Sigmoid colon (tissue), 7 donors: ENCODE measurements around the gene E2F2. TPM values are rescaled to one million over a fixed set of nuclear protein-coding genes. Genes with fewer than 3 reads are reported as not detected.

Experiments used
- DNase-seq: peaks from one replicate; pipeline ENCODE4 v3.0.0-alpha.2; 2019
- H3K27ac ChIP-seq, 4 donors: fragments of 200-600 bp; sonication (generic); one replicate each; pipeline ENCODE4 v1.5.1; 2016 to 2019; ENCODE audit warnings: mild to moderate bottlenecking in 1 of 4
- H3K27me3 ChIP-seq, 3 donors: fragments of 200-600 bp; sonication (generic); one replicate each; pipeline ENCODE4 v1.5.1; 2019; ENCODE audit warnings: mild to moderate bottlenecking in 1 of 3
- H3K36me3 ChIP-seq, 4 donors: fragments of 200-600 bp; sonication (generic); one replicate each; pipeline ENCODE4 v1.5.1; 2016 to 2019
- H3K4me1 ChIP-seq, 4 donors: fragments of 200-600 bp; sonication (generic); one replicate each; pipeline ENCODE4 v1.5.1; 2017 to 2019
- H3K4me3 ChIP-seq, 4 donors: fragments of 200-600 bp; sonication (generic); one replicate each; pipeline ENCODE4 v1.5.1; 2017 to 2019; ENCODE audit warnings: mild to moderate bottlenecking in 2 of 4, moderate library complexity in 1 of 4
- H3K9me3 ChIP-seq, 4 donors: fragments of 200-600 bp in 3 of 4; sonication (generic) in 3 of 4; one replicate each; pipeline versions ENCODE4 v1.5.1 to v1.6.1; 2013 to 2019
- CTCF ChIP-seq, 4 experiments: fragments of 450-650 bp in 3 of 4; fragments of 200-600 bp in 1 of 4; IDR thresholded peaks; one replicate each; pipeline ENCODE4 v1.5.1; 2016 to 2019; ENCODE audit warnings: antibody characterized with exemption in 4 of 4, mild to moderate bottlenecking in 3 of 4, moderate library complexity in 2 of 4
- EP300 ChIP-seq, 4 donors: sonication (generic); formaldehyde crosslinking; IDR thresholded peaks; one replicate each; pipeline ENCODE4 v1.6.1; 2017; ENCODE audit warnings: antibody characterized with exemption in 4 of 4
- POLR2A ChIP-seq, 2 donors: fragments of 450-650 bp; IDR thresholded peaks; one replicate each; pipeline ENCODE4 v1.6.1; 2016; ENCODE audit warnings: antibody characterized with exemption in 2 of 2, mild to moderate bottlenecking in 2 of 2, moderate library complexity in 2 of 2
- POLR2AphosphoS5 ChIP-seq, 4 donors: sonication (generic); formaldehyde crosslinking; IDR thresholded peaks; one replicate each; pipeline ENCODE4 v1.6.1; 2017; ENCODE audit warnings: antibody characterized with exemption in 4 of 4
- WGBS, 2 donors: extraction: QIAGEN DNeasy Blood & Tissue Kit; methylation state at CpG; one replicate each; pipeline ENCODE4 v1.1.7; 2013; 5-methylcytosine and 5-hydroxymethylcytosine counted together
- intact Hi-C: fragments of 100-400 bp; cut with DNase I; formaldehyde crosslinking; loops from one replicate; pipeline ENCODE4 v1.15.1; 2023
- polyA plus RNA-seq, 3 donors: library from polyadenylated mRNA; stranded (reverse); fragments of 200-250 nt; gene quantifications; one replicate each; pipeline ENCODE4 v1.2.3, GENCODE V29; 2013
- total RNA-seq, 4 donors: library from RNA; depleted of rRNA; stranded (reverse); fragments of >200 nt; gene quantifications; one replicate each; pipeline ENCODE4 v1.1.0, GENCODE V29; 2016
- donor health status: healthy with polysubstance abuse.
- donor health status: Bipolar disorder and iron deficiency.
- donor health status: healthy.

E2F2 gene
- total and polyA plus RNA-seq, 7 donors, result 0.14 to 10.6 (median 2.4) TPM; not detected in 2

GRCh38 chr1:23554481-23555269 lies 23.6 kb upstream of the E2F2 start:
- peak; percentile 90 for DNase-seq
- Histone ChIP-seq H3K9me3 (no peaks in the 10 kb centered on the region), H3K27ac (peak overlapping the region; percentile 89 to 96 (median 96)), H3K36me3 (no peaks in the 10 kb centered on the region), H3K4me3 (peak overlapping the region; percentile 38 to 72 (median 66)), H3K27me3 (no peaks in the 10 kb centered on the region), H3K4me1 (peaks cover 0 to 50% (median 46%) of the 10 kb centered on the region in 4 donors)
- intact Hi-C loops, result loop anchor here (5.0 kb wide), 1 partner anchor 377 kb away; no protein-coding TSS in a partner anchor
- 1% methylated on average over 81 of the region's 81 CpGs for WGBS, 2 donors
- TF ChIP-seq POLR2A (IDR thresholded peaks at IDR 0.05), result peak; percentile 68 to 80
- no peak for TF ChIP-seq EP300 (IDR thresholded peaks at IDR 0.05)
- TF ChIP-seq POLR2AphosphoS5 (IDR thresholded peaks at IDR 0.05), result peak; percentile 82 to 92 (median 92)

- H3K36me3 ChIP-seq, result no peaks in the 10 kb centered on the region
- intact Hi-C loops, result no loop called here
- peaks cover 0 to 50% (median 44%) of the 10 kb centered on the region in 4 donors for H3K4me1 ChIP-seq
- DNase-seq, result no peak
- H3K9me3 ChIP-seq, result no peaks in the 10 kb centered on the region
- 15 to 32% methylated on average over 12 of the region's 12 CpGs for WGBS, 2 donors
- H3K27ac ChIP-seq, result peak overlapping the region; percentile 89 to 96 (median 96)
- no peak for TF ChIP-seq EP300 (IDR thresholded peaks at IDR 0.05)
- no peak for TF ChIP-seq POLR2AphosphoS5 (IDR thresholded peaks at IDR 0.05)
- no peak for TF ChIP-seq POLR2A (IDR thresholded peaks at IDR 0.05)
- no peak for TF ChIP-seq CTCF (IDR thresholded peaks at IDR 0.05)
- peak overlapping the region in 3 of 4 donors; percentile 63 to 72 (median 69) for H3K4me3 ChIP-seq
- H3K27me3 ChIP-seq, result no peaks in the 10 kb centered on the region
Observed at GRCh38 chr1:23554127-23554480, 23.1 kb upstream of the E2F2 start.

GRCh38 chr1:23553231-23554126 lies 22.4 kb upstream of the E2F2 start:
- 67 to 70% methylated on average over 21 of the region's 21 CpGs for WGBS, 2 donors
- H3K4me1 ChIP-seq, result peaks cover 0 to 44% (median 39%) of the 10 kb centered on the region in 4 donors
- peak overlapping the region; percentile 89 to 96 (median 96) for H3K27ac ChIP-seq
- no peaks in the 10 kb centered on the region for H3K36me3 ChIP-seq
- H3K9me3 ChIP-seq, result no peaks in the 10 kb centered on the region
- H3K4me3 ChIP-seq, result no peak overlapping the region
- no peaks in the 10 kb centered on the region for H3K27me3 ChIP-seq
- TF ChIP-seq POLR2AphosphoS5 (IDR thresholded peaks at IDR 0.05), result no peak
- TF ChIP-seq POLR2A (IDR thresholded peaks at IDR 0.05), result no peak
- no peak for TF ChIP-seq EP300 (IDR thresholded peaks at IDR 0.05)
- TF ChIP-seq CTCF (IDR thresholded peaks at IDR 0.05), result no peak
- intact Hi-C loops, result no loop called here
- no peak for DNase-seq

GRCh38 chr1:23551849-23552248 lies 20.8 kb upstream of the E2F2 start:
- Histone ChIP-seq H3K27ac (no peak overlapping the region), H3K9me3 (no peaks in the 10 kb centered on the region), H3K36me3 (no peaks in the 10 kb centered on the region), H3K4me3 (no peak overlapping the region), H3K27me3 (no peaks in the 10 kb centered on the region), H3K4me1 (peaks cover 0 to 31% (median 24%) of the 10 kb centered on the region in 4 donors)
- no peak for DNase-seq
- no peak for TF ChIP-seq EP300 (IDR thresholded peaks at IDR 0.05)
- TF ChIP-seq POLR2AphosphoS5 (IDR thresholded peaks at IDR 0.05), result no peak
- TF ChIP-seq POLR2A (IDR thresholded peaks at IDR 0.05), result no peak
- no peak for TF ChIP-seq CTCF (IDR thresholded peaks at IDR 0.05)
- intact Hi-C loops, result no loop called here
- WGBS, 2 donors, result 78% methylated on average over 4 of the region's 4 CpGs
